ENCODE data around the gene SPDYA.

Gene SPDYA

GRCh38 chr2:28855193-28855592, 44.6 kb downstream of the SPDYA start:
- no peak overlapping the region for H3K27ac ChIP-seq (ENCODE audit: low read depth, low read length)
- H3K79me2 ChIP-seq (ENCODE audit: control insufficient read depth, low read length) = no peaks in the 10 kb centered on the region
- H3K36me3 ChIP-seq (ENCODE audit: control insufficient read depth, low read length) = peaks cover 21% of the 10 kb centered on the region
- H3K4me2 ChIP-seq (ENCODE audit: low read length) = no peak overlapping the region
- TF ChIP-seq EZH2phosphoT487 (IDR thresholded peaks at IDR 0.05; ENCODE audit: borderline replicate concordance, low read length) = no peak
- TF ChIP-seq CTCF (IDR thresholded peaks at IDR 0.05; ENCODE audit: low read depth, low read length, poor library complexity, severe bottlenecking) = no peak
- no peaks in the 10 kb centered on the region for H3K27me3 ChIP-seq (ENCODE audit: control insufficient read depth, low read length)
- H4K20me1 ChIP-seq (ENCODE audit: control insufficient read depth, insufficient read depth, low read depth, low read length) = no peaks in the 10 kb centered on the region
- H3F3A ChIP-seq (ENCODE audit: control insufficient read depth, insufficient read depth) = no peaks in the 10 kb centered on the region
- H3K9me2 ChIP-seq (replicated peaks; ENCODE audit: control insufficient read depth, low read length) = no peaks in the 10 kb centered on the region
- H3K9me3 ChIP-seq (ENCODE audit: control insufficient read depth, insufficient read depth, low read length) = no peaks in the 10 kb centered on the region
- H3K4me3 ChIP-seq (ENCODE audit: low read length) = no peak overlapping the region
- no peaks in the 10 kb centered on the region for H3K4me1 ChIP-seq (ENCODE audit: control insufficient read depth, low read length)

- H3K4me2 ChIP-seq (ENCODE audit: low read length) = no peak overlapping the region
- no peak overlapping the region for H3K4me3 ChIP-seq (ENCODE audit: low read length)
- H3K27ac ChIP-seq (ENCODE audit: low read depth, low read length) = no peak overlapping the region
- H4K20me1 ChIP-seq (ENCODE audit: control insufficient read depth, insufficient read depth, low read depth, low read length) = no peaks in the 10 kb centered on the region
- no peaks in the 10 kb centered on the region for H3K9me2 ChIP-seq (replicated peaks; ENCODE audit: control insufficient read depth, low read length)
- H3K79me2 ChIP-seq (ENCODE audit: control insufficient read depth, low read length) = peaks cover 4% of the 10 kb centered on the region; the same call in 1 of the 2 replicates
- no peaks in the 10 kb centered on the region for H3K4me1 ChIP-seq (ENCODE audit: control insufficient read depth, low read length)
- no peaks in the 10 kb centered on the region for H3K9me3 ChIP-seq (ENCODE audit: control insufficient read depth, insufficient read depth, low read length)
- no peaks in the 10 kb centered on the region for H3K27me3 ChIP-seq (ENCODE audit: control insufficient read depth, low read length)
- H3F3A ChIP-seq (ENCODE audit: control insufficient read depth, insufficient read depth) = no peaks in the 10 kb centered on the region
- TF ChIP-seq EZH2phosphoT487 (IDR thresholded peaks at IDR 0.05; ENCODE audit: borderline replicate concordance, low read length) (no peak), CTCF (IDR thresholded peaks at IDR 0.05; ENCODE audit: low read depth, low read length, poor library complexity, severe bottlenecking) (no peak)
- peaks cover 25% of the 10 kb centered on the region for H3K36me3 ChIP-seq (ENCODE audit: control insufficient read depth, low read length)
These were observed 45.3 kb downstream of the SPDYA start for GRCh38 chr2:28855977-28856376.

GRCh38 chr2:28868611-28869010, 58.0 kb downstream of the SPDYA start:
- peaks cover 65% of the 10 kb centered on the region for H3K79me2 ChIP-seq (ENCODE audit: control insufficient read depth, low read length)
- peak overlapping the region; percentile 86 for H3K4me3 ChIP-seq (ENCODE audit: low read length)

More at GRCh38 chr2:28868611-28869010, 58.0 kb downstream of the SPDYA start:
- peaks cover 3% of the 10 kb centered on the region for H3F3A ChIP-seq (ENCODE audit: control insufficient read depth, insufficient read depth)
- H3K9me2 ChIP-seq (replicated peaks; ENCODE audit: control insufficient read depth, low read length) = no peaks in the 10 kb centered on the region
- H3K36me3 ChIP-seq (ENCODE audit: control insufficient read depth, low read length) = peaks cover 40% of the 10 kb centered on the region
- TF ChIP-seq CTCF (IDR thresholded peaks at IDR 0.05; ENCODE audit: low read depth, low read length, poor library complexity, severe bottlenecking) (no peak), EZH2phosphoT487 (IDR thresholded peaks at IDR 0.05; ENCODE audit: borderline replicate concordance, low read length) (no peak)
- peaks cover 41% of the 10 kb centered on the region for H3K4me1 ChIP-seq (ENCODE audit: control insufficient read depth, low read length)
- no peaks in the 10 kb centered on the region for H3K27me3 ChIP-seq (ENCODE audit: control insufficient read depth, low read length)
- no peaks in the 10 kb centered on the region for H3K9me3 ChIP-seq (ENCODE audit: control insufficient read depth, insufficient read depth, low read length)
- H3K27ac ChIP-seq (ENCODE audit: low read depth, low read length) = no peak overlapping the region
- peaks cover 4% of the 10 kb centered on the region for H4K20me1 ChIP-seq (ENCODE audit: control insufficient read depth, insufficient read depth, low read depth, low read length)
- H3K4me2 ChIP-seq (ENCODE audit: low read length) = peak overlapping the region; percentile 93
